HCT116 (cell line): ENCODE results near the gene VIPR2. TPM values are rescaled to one million over a fixed set of nuclear protein-coding genes. Genes with fewer than 3 reads are reported as not detected.

Experiments used
- ATAC-seq: fragments of 200-7000 bp; cut with Tn5 transposase; 2 replicates; pipeline ENCODE4 v1.9.1; 2020; ENCODE audit warnings: mild to moderate bottlenecking, moderate library complexity
- BruUV-seq: library from RNA; stranded (reverse); fragments of 400-500 nt; replicated peaks from 2 replicates; lab custom pipeline; 2021; lab: Mats Ljungman, UMichigan
- CTCF ChIA-PET: fragments of 300-600 bp; sonication (Branson Sonifier 250); formaldehyde crosslinking; loops from one replicate; lab custom pipeline; 2021; ENCODE audit warnings: antibody characterized with exemption; lab: Charles Lee
- POLR2A ChIA-PET: fragments of 300-600, 350-600 bp; sonication (Branson Sonifier 250); formaldehyde crosslinking; loops from one replicate; lab custom pipeline; 2021; ENCODE audit warnings: antibody characterized with exemption; lab: Charles Lee
- RAD21 ChIA-PET, 2 experiments: fragments of 300-600 bp; sonication (Branson Sonifier 250); formaldehyde crosslinking; loops; one replicate each; lab custom pipeline; 2023; ENCODE audit warnings: low total read pairs in 2 of 2; ENCODE audit not compliant: uncharacterized antibody in 2 of 2, unreplicated experiment in 2 of 2, low non-redundant PET in 1 of 2; lab: Charles Lee
- DNase-seq: peaks from one replicate; pipeline ENCODE4 v3.0.0-alpha.2; 2010; ENCODE audit warnings: low read depth, low spot score
- H2AFZ ChIP-seq: fragments of 200-600 bp; shearing (Covaris generic), sonication (generic); 2 replicates; pipeline ENCODE4 v1.6.1; 2017; ENCODE audit warnings: low read depth, mixed run types, mixed read lengths, antibody characterized with exemption, low read length; ENCODE audit not compliant: poor library complexity, severe bottlenecking
- H3K27ac ChIP-seq: 2 replicates; pipeline ENCODE4 v1.5.1; 2012; ENCODE audit warnings: low read depth, low read length
- H3K27me3 ChIP-seq: fragments of 200-600 bp; sonication (generic); 2 replicates; pipeline ENCODE4 v1.6.1; 2016; ENCODE audit warnings: mixed run types, low read length, mixed read lengths; ENCODE audit not compliant: insufficient read depth
- H3K36me3 ChIP-seq, 2 experiments: fragments of 200-500 bp in 1 of 2; fragments of 200-600 bp in 1 of 2; sonication (Bioruptor generic) in 1 of 2; sonication (generic) in 1 of 2; 2 replicates each; pipeline versions ENCODE4 v1.5.1 to v1.6.1; 2014 to 2016; ENCODE audit warnings: low read length in 2 of 2, inconsistent platforms in 1 of 2, mixed read lengths in 1 of 2, mixed run types in 1 of 2; ENCODE audit not compliant: insufficient read depth in 2 of 2, control insufficient read depth in 1 of 2
- H3K4me1 ChIP-seq, 2 experiments: fragments of 200-600 bp in 1 of 2; sonication (generic) in 1 of 2; 2 replicates each; pipeline versions ENCODE4 v1.5.1 to v1.6.1; 2012 to 2017; ENCODE audit warnings: low read length in 2 of 2, inconsistent platforms in 1 of 2, mild to moderate bottlenecking in 1 of 2, mixed read lengths in 1 of 2, mixed run types in 1 of 2, moderate library complexity in 1 of 2; ENCODE audit not compliant: insufficient read depth in 2 of 2, control insufficient read depth in 1 of 2
- H3K4me2 ChIP-seq: fragments of 200-600 bp; sonication (generic); 2 replicates; pipeline ENCODE4 v1.6.1; 2017; ENCODE audit warnings: mixed run types, low read length, mixed read lengths
- H3K4me3 ChIP-seq, 2 experiments: fragments of 200-600 bp in 1 of 2; sonication (generic) in 1 of 2; replicated peaks in 1 of 2; 2 replicates each; pipeline ENCODE4 v1.5.1; 2011 to 2016; ENCODE audit warnings: low read length in 2 of 2, control low read depth in 1 of 2, low read depth in 1 of 2, mild to moderate bottlenecking in 1 of 2, mixed read lengths in 1 of 2, mixed run types in 1 of 2
- H3K79me2 ChIP-seq: fragments of 200-600 bp; sonication (generic); 2 replicates; pipeline ENCODE4 v1.6.1; 2017; ENCODE audit warnings: mild to moderate bottlenecking, mixed run types, low read length, moderate library complexity, mixed read lengths; ENCODE audit not compliant: insufficient read depth
- H3K9ac ChIP-seq: fragments of 200-600 bp; sonication (generic); 2 replicates; pipeline ENCODE4 v1.6.1; 2016; ENCODE audit warnings: low read length, mixed read lengths
- H3K9me2 ChIP-seq: fragments of 200-600 bp; sonication (generic), shearing (Covaris generic); 2 replicates; pipeline ENCODE4 v1.6.1; 2017; ENCODE audit warnings: mixed run types, mild to moderate bottlenecking, moderate library complexity; ENCODE audit not compliant: insufficient read depth
- H3K9me3 ChIP-seq, 2 experiments: fragments of 200-500 bp in 1 of 2; fragments of 200-600 bp in 1 of 2; sonication (Bioruptor generic) in 1 of 2; sonication (generic) in 1 of 2; 2 replicates each; pipeline ENCODE4 v1.6.1; 2014 to 2017; ENCODE audit warnings: low read length in 2 of 2, mixed read lengths in 2 of 2, inconsistent platforms in 1 of 2, low read depth in 1 of 2, mild to moderate bottlenecking in 1 of 2, mixed run types in 1 of 2, moderate library complexity in 1 of 2; ENCODE audit not compliant: control insufficient read depth in 1 of 2, insufficient read depth in 1 of 2
- H4K20me1 ChIP-seq: fragments of 200-600 bp; sonication (generic), shearing (Covaris generic); 2 replicates; pipeline ENCODE4 v1.6.1; 2017; ENCODE audit warnings: mixed run types, mild to moderate bottlenecking, moderate library complexity; ENCODE audit not compliant: insufficient read depth
- ELF1 ChIP-seq: IDR thresholded peaks from 2 replicates; pipeline ENCODE4 v1.6.1; 2012; ENCODE audit warnings: low read depth, borderline replicate concordance
- EZH2 ChIP-seq: fragments of 200-600 bp; sonication (generic); IDR thresholded peaks from 2 replicates; pipeline ENCODE4 v1.6.1; 2017; ENCODE audit warnings: antibody characterized with exemption, mixed run types
- EZH2phosphoT487 ChIP-seq: fragments of 200-600 bp; IDR thresholded peaks from 2 replicates; pipeline ENCODE4 v1.6.1; 2018; ENCODE audit warnings: antibody characterized with exemption, borderline replicate concordance
- POLR2A ChIP-seq: IDR thresholded peaks from 2 replicates; pipeline ENCODE4 v1.7.0; 2011; ENCODE audit warnings: borderline replicate concordance; ENCODE audit not compliant: insufficient read depth, insufficient read length; ENCODE audit errors: extremely low read depth
- RAD21 ChIP-seq: IDR thresholded peaks from 2 replicates; pipeline ENCODE4 v1.6.1; 2012; ENCODE audit warnings: low read depth, mild to moderate bottlenecking
- REST ChIP-seq: IDR thresholded peaks from 2 replicates; pipeline ENCODE4 v1.6.1; 2012; ENCODE audit warnings: low read depth
- SP1 ChIP-seq: IDR thresholded peaks from 2 replicates; pipeline ENCODE4 v1.6.1; 2012; ENCODE audit warnings: low read depth
- SRF ChIP-seq: IDR thresholded peaks from 2 replicates; pipeline ENCODE4 v1.6.1; 2012; ENCODE audit warnings: low read depth
- YY1 ChIP-seq: IDR thresholded peaks from 2 replicates; pipeline ENCODE4 v1.6.1; 2011; ENCODE audit warnings: low read length, low read depth, moderate library complexity, mild to moderate bottlenecking; ENCODE audit not compliant: insufficient replicate concordance; ENCODE audit errors: extremely low read depth
- ZNF274 ChIP-seq: fragments of 200-500 bp; sonication (Bioruptor generic); IDR thresholded peaks from 2 replicates; pipeline ENCODE4 v1.6.1; 2014; ENCODE audit warnings: mild to moderate bottlenecking, low read depth, low read length, inconsistent platforms
- intact Hi-C: fragments of 100-400 bp; cut with micrococcal nuclease; formaldehyde crosslinking; loops from 2 replicates; pipeline ENCODE4 v1.10.0; 2022
- total RNA-seq: library from RNA; stranded (reverse); gene quantifications from one replicate; pipeline ENCODE4 v1.2.1, GENCODE V29; 2021; ENCODE audit not compliant: unreplicated experiment
- TF ChIP-seq, protein P1 (sequence below), 3 experiments: fragments of 200-600 bp in 1 of 3; sonication (generic) in 1 of 3; IDR thresholded peaks in 2 of 3; conservative IDR thresholded peaks in 1 of 3; 2 replicates each; pipeline ENCODE4 v1.5.1; 2012 to 2017; ENCODE audit warnings: low read depth in 2 of 3, low read length in 2 of 3, antibody characterized with exemption in 1 of 3, borderline replicate concordance in 1 of 3, control low read depth in 1 of 3, mild to moderate bottlenecking in 1 of 3, mixed read lengths in 1 of 3, mixed run types in 1 of 3, moderate library complexity in 1 of 3; ENCODE audit not compliant: insufficient read depth in 1 of 3
- TF ChIP-seq, protein P2 (sequence below): IDR thresholded peaks from 2 replicates; pipeline ENCODE4 v1.6.1; 2011; ENCODE audit warnings: mild to moderate bottlenecking, low read length, moderate library complexity; ENCODE audit not compliant: insufficient replicate concordance; ENCODE audit errors: extremely low read depth

Gene VIPR2
- total RNA-seq, 1 experiment from 2014 or later: 0.10 TPM

DNA sequence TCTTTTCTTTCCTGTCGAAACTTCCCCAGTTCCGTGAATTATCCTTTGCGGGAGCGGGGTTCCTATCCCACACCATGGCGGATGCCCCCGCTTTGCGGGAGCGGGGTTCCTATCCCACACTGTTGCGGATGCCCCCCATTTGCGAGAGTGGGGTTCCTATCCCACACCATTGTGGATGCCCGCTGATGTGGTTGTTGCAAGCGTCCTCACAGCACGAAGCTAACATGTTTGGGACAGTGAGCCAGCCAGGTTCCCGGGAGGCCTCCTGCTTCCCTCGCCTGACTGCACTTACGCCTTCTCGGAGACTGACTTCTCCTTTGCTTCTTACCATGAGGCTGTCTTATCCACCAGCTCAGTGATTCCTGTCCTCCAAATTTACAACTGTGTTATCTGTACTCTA lies 134.7 kb downstream of the VIPR2 start:
- Histone ChIP-seq H3K9me2 (no peaks in the 10 kb centered on the region), H3K4me1 (peaks cover 0 to 4% of the 10 kb centered on the region in 2 experiments; a peak in 1 of 4 replicates), H3K9me3 (no peaks in the 10 kb centered on the region), H3K27me3 (0 out of 2 replicates have a peak, but pooled peaks cover 3% of the 10 kb centered on the region), H3K79me2 (no peaks in the 10 kb centered on the region), H3K4me2 (no peak overlapping the region), H2AFZ (no peak overlapping the region), H3K27ac (no peak overlapping the region), H3K9ac (no peak overlapping the region), H4K20me1 (no peaks in the 10 kb centered on the region), H3K4me3 (no peak overlapping the region), H3K36me3 (no peaks in the 10 kb centered on the region)
- TF ChIP-seq SRF: no peak
- TF ChIP-seq, protein P1, sequence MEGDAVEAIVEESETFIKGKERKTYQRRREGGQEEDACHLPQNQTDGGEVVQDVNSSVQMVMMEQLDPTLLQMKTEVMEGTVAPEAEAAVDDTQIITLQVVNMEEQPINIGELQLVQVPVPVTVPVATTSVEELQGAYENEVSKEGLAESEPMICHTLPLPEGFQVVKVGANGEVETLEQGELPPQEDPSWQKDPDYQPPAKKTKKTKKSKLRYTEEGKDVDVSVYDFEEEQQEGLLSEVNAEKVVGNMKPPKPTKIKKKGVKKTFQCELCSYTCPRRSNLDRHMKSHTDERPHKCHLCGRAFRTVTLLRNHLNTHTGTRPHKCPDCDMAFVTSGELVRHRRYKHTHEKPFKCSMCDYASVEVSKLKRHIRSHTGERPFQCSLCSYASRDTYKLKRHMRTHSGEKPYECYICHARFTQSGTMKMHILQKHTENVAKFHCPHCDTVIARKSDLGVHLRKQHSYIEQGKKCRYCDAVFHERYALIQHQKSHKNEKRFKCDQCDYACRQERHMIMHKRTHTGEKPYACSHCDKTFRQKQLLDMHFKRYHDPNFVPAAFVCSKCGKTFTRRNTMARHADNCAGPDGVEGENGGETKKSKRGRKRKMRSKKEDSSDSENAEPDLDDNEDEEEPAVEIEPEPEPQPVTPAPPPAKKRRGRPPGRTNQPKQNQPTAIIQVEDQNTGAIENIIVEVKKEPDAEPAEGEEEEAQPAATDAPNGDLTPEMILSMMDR (IDR thresholded peaks at IDR 0.05 in 2 of 3, conservative IDR thresholded peaks at IDR 0.05 in 1 of 3; ENCODE audit: borderline replicate concordance in 1 of 3, insufficient read depth in 1 of 3, low read depth in 2 of 3, low read length in 2 of 3): no peak
- no peak for TF ChIP-seq ELF1
- TF ChIP-seq, protein P2, sequence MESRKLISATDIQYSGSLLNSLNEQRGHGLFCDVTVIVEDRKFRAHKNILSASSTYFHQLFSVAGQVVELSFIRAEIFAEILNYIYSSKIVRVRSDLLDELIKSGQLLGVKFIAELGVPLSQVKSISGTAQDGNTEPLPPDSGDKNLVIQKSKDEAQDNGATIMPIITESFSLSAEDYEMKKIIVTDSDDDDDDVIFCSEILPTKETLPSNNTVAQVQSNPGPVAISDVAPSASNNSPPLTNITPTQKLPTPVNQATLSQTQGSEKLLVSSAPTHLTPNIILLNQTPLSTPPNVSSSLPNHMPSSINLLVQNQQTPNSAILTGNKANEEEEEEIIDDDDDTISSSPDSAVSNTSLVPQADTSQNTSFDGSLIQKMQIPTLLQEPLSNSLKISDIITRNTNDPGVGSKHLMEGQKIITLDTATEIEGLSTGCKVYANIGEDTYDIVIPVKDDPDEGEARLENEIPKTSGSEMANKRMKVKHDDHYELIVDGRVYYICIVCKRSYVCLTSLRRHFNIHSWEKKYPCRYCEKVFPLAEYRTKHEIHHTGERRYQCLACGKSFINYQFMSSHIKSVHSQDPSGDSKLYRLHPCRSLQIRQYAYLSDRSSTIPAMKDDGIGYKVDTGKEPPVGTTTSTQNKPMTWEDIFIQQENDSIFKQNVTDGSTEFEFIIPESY: no peak
- no peak for TF ChIP-seq SP1
- no peak for TF ChIP-seq YY1
- no peak for TF ChIP-seq EZH2phosphoT487
- no peak for TF ChIP-seq RAD21
- no peak for TF ChIP-seq EZH2
- no peak for TF ChIP-seq POLR2A
- no peak for TF ChIP-seq REST
- no peak for TF ChIP-seq ZNF274
- DNase-seq (no peak), ATAC-seq (no peak)
- ChIA-PET RAD21 (no interaction called here), CTCF (no interaction called here), POLR2A (no interaction called here)
- intact Hi-C loops: no loop called here
- BruUV-seq: no TSS peak
